A673 (cell line): ENCODE results near the gene ZNF735. TPM values are rescaled to one million over a fixed set of nuclear protein-coding genes. Genes with fewer than 3 reads are reported as not detected.

Experiments used
- BruUV-seq: library from RNA; stranded (reverse); fragments of 400-500 nt; replicated peaks from 2 replicates; lab custom pipeline; 2021; lab: Mats Ljungman, UMichigan
- CTCF ChIA-PET: fragments of 300-600 bp; sonication (Branson Sonifier 250); formaldehyde crosslinking; loops from one replicate; lab custom pipeline; 2022; ENCODE audit warnings: antibody characterized with exemption; lab: Charles Lee
- POLR2A ChIA-PET: fragments of 300-600 bp; sonication (Branson Sonifier 250); formaldehyde crosslinking; loops from one replicate; lab custom pipeline; 2022; ENCODE audit warnings: antibody characterized with exemption; ENCODE audit not compliant: low non-redundant PET; lab: Charles Lee
- DNase-seq: peaks from one replicate; pipeline ENCODE4 v3.0.0-alpha.2; 2015; ENCODE audit warnings: low spot score
- H3K27ac ChIP-seq: fragments of 200-600 bp; sonication (generic); 2 replicates; pipeline ENCODE4 v1.5.1; 2016; ENCODE audit warnings: mixed run types, low read depth, mild to moderate bottlenecking, mixed read lengths, antibody characterized with exemption, low read length; ENCODE audit not compliant: poor library complexity, severe bottlenecking
- H3K27me3 ChIP-seq: fragments of 200-600 bp; sonication (generic); replicated peaks from 2 replicates; pipeline ENCODE4 v1.6.1; 2017; ENCODE audit warnings: mixed run types, low read depth, mild to moderate bottlenecking, mixed read lengths, antibody characterized with exemption, low read length; ENCODE audit not compliant: insufficient read depth, poor library complexity
- H3K36me3 ChIP-seq: fragments of 200-600 bp; sonication (generic); 2 replicates; pipeline ENCODE4 v1.6.1; 2016; ENCODE audit warnings: mixed run types, mild to moderate bottlenecking, mixed read lengths, antibody characterized with exemption, low read length; ENCODE audit not compliant: insufficient read depth, poor library complexity, severe bottlenecking
- H3K4me1 ChIP-seq: fragments of 200-600 bp; sonication (generic); 2 replicates; pipeline ENCODE4 v1.6.1; 2017; ENCODE audit warnings: mixed run types, mild to moderate bottlenecking, mixed read lengths, antibody characterized with exemption, low read length; ENCODE audit not compliant: insufficient read depth, poor library complexity, severe bottlenecking
- H3K4me3 ChIP-seq: fragments of 200-600 bp; sonication (generic); 2 replicates; pipeline ENCODE4 v1.5.1; 2016; ENCODE audit warnings: low read depth, mixed run types, mild to moderate bottlenecking, mixed read lengths, low read length; ENCODE audit not compliant: poor library complexity, severe bottlenecking
- H3K9me3 ChIP-seq: fragments of 200-600 bp; sonication (generic); 2 replicates; pipeline ENCODE4 v1.6.1; 2016; ENCODE audit warnings: mixed run types, low read depth, mild to moderate bottlenecking, mixed read lengths, antibody characterized with exemption, low read length; ENCODE audit not compliant: poor library complexity, severe bottlenecking
- CTCF ChIP-seq: fragments of 300-800, 200-600 bp; sonication (generic); conservative IDR thresholded peaks from 2 replicates; pipeline ENCODE4 v1.5.1; 2017; ENCODE audit warnings: low read depth, mild to moderate bottlenecking, antibody characterized with exemption, low read length, moderate library complexity, mixed read lengths
- EZH2 ChIP-seq: fragments of 200-600 bp; sonication (generic); IDR thresholded peaks from 2 replicates; pipeline ENCODE4 v1.6.1; 2017; ENCODE audit warnings: borderline replicate concordance, low read depth, mild to moderate bottlenecking, mixed read lengths, antibody characterized with exemption, low read length; ENCODE audit not compliant: poor library complexity, severe bottlenecking
- intact Hi-C: fragments of 100-400 bp; cut with micrococcal nuclease; formaldehyde crosslinking; loops from one replicate; pipeline ENCODE4 v1.10.0; 2022; ENCODE audit not compliant: unreplicated experiment
- total RNA-seq: library from RNA; stranded (reverse); gene quantifications from 2 replicates; pipeline ENCODE4 v1.2.3, GENCODE V29; 2021

Gene ZNF735
- total RNA-seq, 1 experiment from 2014 or later: not detected

GRCh38 chr7:64183126-64183742, 23.8 kb upstream of the ZNF735 start:
- no TSS peak for BruUV-seq
- CTCF ChIA-PET: no interaction called here
- POLR2A ChIA-PET: no interaction called here
- intact Hi-C loops: no loop called here
- Histone ChIP-seq H3K27ac (no peak overlapping the region), H3K4me1 (no peaks in the 10 kb centered on the region), H3K36me3 (no peaks in the 10 kb centered on the region), H3K4me3 (no peak overlapping the region), H3K9me3 (peaks cover 39% of the 10 kb centered on the region), H3K27me3 (no peaks in the 10 kb centered on the region)
- no peak for DNase-seq
- TF ChIP-seq CTCF (peak; percentile 46), EZH2 (no peak)

DNA sequence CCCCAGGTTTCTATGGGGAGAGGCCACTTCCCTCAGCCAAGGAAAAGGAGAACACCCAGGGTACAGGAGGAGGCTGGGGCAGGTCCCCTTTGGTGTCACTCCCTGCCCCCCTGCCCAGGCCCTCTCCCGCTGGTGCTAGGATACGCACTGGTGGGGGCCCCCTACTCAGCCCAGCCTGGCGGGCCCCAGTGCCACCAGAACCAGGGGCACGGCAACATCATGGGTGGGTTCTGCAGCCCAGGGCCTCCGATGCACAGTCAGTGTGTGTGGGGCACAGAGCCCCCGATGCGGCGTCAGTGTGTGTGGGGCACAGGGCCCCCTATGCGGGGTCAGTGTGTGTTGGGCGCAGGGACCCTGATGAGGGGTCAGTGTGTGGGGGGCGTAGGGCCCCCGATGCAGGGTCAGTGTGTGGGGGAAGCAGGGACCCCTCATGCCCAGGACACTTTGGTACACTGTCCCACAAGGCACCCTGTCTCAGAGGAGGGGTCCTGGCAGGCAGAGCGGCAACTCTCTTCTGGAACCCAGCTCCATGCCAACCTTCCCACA, 23.1 kb upstream of the ZNF735 start:
- intact Hi-C loops: no loop called here
- no peak for DNase-seq
- H3K4me3 ChIP-seq: no peak overlapping the region
- H3K27ac ChIP-seq: no peak overlapping the region
- no peaks in the 10 kb centered on the region for H3K4me1 ChIP-seq
- H3K27me3 ChIP-seq: no peaks in the 10 kb centered on the region
- ChIA-PET POLR2A (no interaction called here), CTCF (no interaction called here)
- peaks cover 36% of the 10 kb centered on the region for H3K9me3 ChIP-seq
- H3K36me3 ChIP-seq: no peaks in the 10 kb centered on the region
- BruUV-seq: no TSS peak
- TF ChIP-seq EZH2 (no peak), CTCF (no peak)

DNA sequence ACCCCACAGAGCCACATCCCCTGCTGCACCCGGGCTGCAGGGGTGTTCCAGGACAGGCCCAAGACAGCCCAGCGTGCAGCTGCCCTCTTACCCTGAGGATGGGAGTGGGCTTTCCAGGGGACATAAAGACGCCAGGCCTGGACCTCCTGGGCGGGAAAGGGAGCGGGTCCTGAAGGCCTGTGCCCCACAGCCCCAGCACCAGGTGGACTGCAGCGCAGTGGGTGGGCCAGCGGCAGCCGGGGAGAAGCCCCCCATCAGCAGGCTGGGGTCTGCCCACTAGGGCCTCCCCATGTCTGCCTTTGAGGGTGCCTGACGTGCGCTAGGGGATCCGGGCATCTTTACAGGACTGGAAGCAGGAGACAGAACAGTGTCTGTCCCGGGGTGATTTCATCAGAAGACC, 22.6 kb upstream of the ZNF735 start:
- no peak overlapping the region for H3K4me3 ChIP-seq
- H3K9me3 ChIP-seq: peaks cover 35% of the 10 kb centered on the region
- CTCF ChIA-PET: no interaction called here
- no peaks in the 10 kb centered on the region for H3K27me3 ChIP-seq
- H3K36me3 ChIP-seq: no peaks in the 10 kb centered on the region
- H3K27ac ChIP-seq: no peak overlapping the region
- no TSS peak for BruUV-seq
- TF ChIP-seq EZH2: no peak
- no peak for TF ChIP-seq CTCF
- no peak for DNase-seq
- H3K4me1 ChIP-seq: no peaks in the 10 kb centered on the region
- POLR2A ChIA-PET: no interaction called here
- intact Hi-C loops: no loop called here
